Stomach (tissue), 9 donors: ENCODE results near the gene DNM3. TPM values are rescaled to one million over a fixed set of nuclear protein-coding genes. Genes with fewer than 3 reads are reported as not detected.

Source experiments
- DNase-seq, 2 donors: peaks; one replicate each; pipeline versions ENCODE4 v3.0.0 to v3.0.0-alpha.2; 2013 to 2019
- H3K27ac ChIP-seq, 5 donors: fragments of 200-600 bp in 4 of 5; sonication (generic) in 4 of 5; one replicate each; pipeline ENCODE4 v1.5.1; 2013 to 2019; ENCODE audit warnings: mild to moderate bottlenecking in 1 of 5, moderate library complexity in 1 of 5
- H3K27me3 ChIP-seq, 3 donors: fragments of 200-600 bp; sonication (generic); one replicate each; pipeline ENCODE4 v1.5.1; 2017 to 2019; ENCODE audit warnings: mixed run types in 1 of 3
- H3K36me3 ChIP-seq, 4 donors: fragments of 200-600 bp; sonication (generic); 1 replicate in 3 of 4; 2 replicates in 1 of 4; pipeline ENCODE4 v1.5.1; 2016 to 2019
- H3K4me1 ChIP-seq, 4 donors: fragments of 200-600 bp; sonication (generic); one replicate each; pipeline ENCODE4 v1.5.1; 2016 to 2019
- H3K4me3 ChIP-seq, 4 donors: fragments of 200-600 bp; sonication (generic) in 3 of 4; one replicate each; pipeline ENCODE4 v1.5.1; 2016 to 2019; ENCODE audit warnings: mild to moderate bottlenecking in 1 of 4
- H3K9me3 ChIP-seq, 4 donors: fragments of 200-600 bp; sonication (generic); one replicate each; pipeline ENCODE4 v1.5.1; 2016 to 2019
- EP300 ChIP-seq: sonication (generic); formaldehyde crosslinking; IDR thresholded peaks from one replicate; pipeline ENCODE4 v1.6.1; 2017; ENCODE audit warnings: antibody characterized with exemption
- POLR2A ChIP-seq, 4 donors: fragments of 450-650 bp; IDR thresholded peaks; one replicate each; pipeline ENCODE4 v1.6.1; 2016; ENCODE audit warnings: antibody characterized with exemption in 4 of 4, control low read depth in 2 of 4, mild to moderate bottlenecking in 1 of 4, moderate library complexity in 1 of 4
- POLR2AphosphoS5 ChIP-seq, 3 donors: sonication (generic); formaldehyde crosslinking; IDR thresholded peaks; one replicate each; pipeline ENCODE4 v1.6.1; 2016; ENCODE audit warnings: antibody characterized with exemption in 3 of 3
- WGBS, 5 donors: extraction: QIAGEN DNeasy Blood & Tissue Kit in 3 of 5; methylation state at CpG; one replicate each; pipeline versions ENCODE4 v1.1.5 to v1.1.7; 2013 to 2018; 5-methylcytosine and 5-hydroxymethylcytosine counted together
- intact Hi-C: fragments of 100-400 bp; cut with DNase I; formaldehyde crosslinking; loops from one replicate; pipeline ENCODE4 v1.15.1; 2023; ENCODE audit warnings: low total_unique reads
- polyA plus RNA-seq, 3 donors: library from polyadenylated mRNA; stranded (reverse); fragments of 200-250 nt; gene quantifications; one replicate each; pipeline ENCODE4 v1.2.3, GENCODE V29; 2013
- total RNA-seq, 5 donors: library from RNA; depleted of rRNA; stranded (reverse); fragments of >200 nt; gene quantifications; one replicate each; pipeline versions ENCODE4 v1.1.0 to v1.2.3, GENCODE V29; 2014 to 2016
- TF ChIP-seq, protein P1 (sequence below), 7 experiments: fragments of 450-650 bp in 4 of 7; fragments of 200-600 bp in 3 of 7; sonication (generic) in 3 of 7; IDR thresholded peaks; one replicate each; pipeline ENCODE4 v1.5.1; 2016 to 2019; ENCODE audit warnings: antibody characterized with exemption in 7 of 7, control low read depth in 2 of 7, mild to moderate bottlenecking in 1 of 7
- donor health status: healthy with polysubstance abuse.
- donor health status: Bipolar disorder and iron deficiency.
- donor health status: healthy.

Gene DNM3
- total and polyA plus RNA-seq, 8 donors, result 0.58 to 13.8 (median 2.2) TPM

DNA sequence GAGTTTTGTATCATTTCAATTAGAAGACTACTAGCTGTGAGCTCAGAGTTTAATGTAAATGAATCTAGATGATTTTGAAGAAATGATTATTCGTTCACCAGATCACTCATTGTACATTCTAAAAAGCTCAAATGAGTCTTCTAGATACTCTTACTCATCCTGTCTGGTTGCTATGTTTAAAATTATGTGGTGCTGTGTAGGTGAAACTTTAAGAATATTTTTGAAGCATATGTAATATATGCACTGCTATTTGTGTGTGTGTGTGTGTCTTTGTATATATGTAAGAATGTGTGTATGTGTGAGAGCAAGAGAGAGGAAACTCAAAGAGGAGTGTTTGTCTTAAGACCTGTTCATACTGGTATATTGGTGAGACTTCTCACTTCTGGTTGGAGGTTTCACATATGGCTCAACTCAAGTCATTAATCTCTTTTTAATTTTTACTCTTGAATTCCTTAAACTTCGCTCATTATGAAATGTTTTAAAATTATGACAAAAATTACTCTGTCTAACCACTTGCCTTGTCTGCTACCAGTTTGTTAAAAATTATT, 570.6 kb downstream of the DNM3 start:
- intact Hi-C loops, result no loop called here
- WGBS, 5 donors, result 85 to 92% (median 88%) methylated on average over 2 of the region's 2 CpGs

DNA sequence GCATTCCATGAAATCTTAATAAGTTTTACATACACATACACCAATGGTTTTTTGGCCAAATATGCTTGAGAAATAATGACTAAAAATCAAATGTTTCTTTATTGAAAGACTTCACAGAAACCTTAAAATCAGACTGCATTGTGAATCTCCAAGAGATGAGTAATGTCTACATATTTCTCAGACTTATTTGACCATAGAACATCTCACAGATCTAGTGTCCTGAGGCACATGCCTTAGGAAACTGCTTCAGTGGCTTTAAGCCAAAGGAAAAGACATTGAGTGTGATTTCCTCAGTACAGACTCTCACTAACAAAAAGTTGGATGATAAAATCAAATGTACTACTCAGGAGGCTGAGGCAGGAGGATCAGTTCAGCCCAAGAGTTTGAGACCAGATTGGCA, 573.0 kb downstream of the DNM3 start:
- Histone ChIP-seq H3K4me3 (no peak overlapping the region), H3K36me3 (no peaks in the 10 kb centered on the region), H3K9me3 (no peaks in the 10 kb centered on the region), H3K27ac (no peak overlapping the region), H3K4me1 (no peaks in the 10 kb centered on the region), H3K27me3 (no peaks in the 10 kb centered on the region)
- TF ChIP-seq POLR2A (IDR thresholded peaks at IDR 0.05) (no peak), POLR2AphosphoS5 (IDR thresholded peaks at IDR 0.05) (no peak), EP300 (no peak)
- TF ChIP-seq, protein P1, sequence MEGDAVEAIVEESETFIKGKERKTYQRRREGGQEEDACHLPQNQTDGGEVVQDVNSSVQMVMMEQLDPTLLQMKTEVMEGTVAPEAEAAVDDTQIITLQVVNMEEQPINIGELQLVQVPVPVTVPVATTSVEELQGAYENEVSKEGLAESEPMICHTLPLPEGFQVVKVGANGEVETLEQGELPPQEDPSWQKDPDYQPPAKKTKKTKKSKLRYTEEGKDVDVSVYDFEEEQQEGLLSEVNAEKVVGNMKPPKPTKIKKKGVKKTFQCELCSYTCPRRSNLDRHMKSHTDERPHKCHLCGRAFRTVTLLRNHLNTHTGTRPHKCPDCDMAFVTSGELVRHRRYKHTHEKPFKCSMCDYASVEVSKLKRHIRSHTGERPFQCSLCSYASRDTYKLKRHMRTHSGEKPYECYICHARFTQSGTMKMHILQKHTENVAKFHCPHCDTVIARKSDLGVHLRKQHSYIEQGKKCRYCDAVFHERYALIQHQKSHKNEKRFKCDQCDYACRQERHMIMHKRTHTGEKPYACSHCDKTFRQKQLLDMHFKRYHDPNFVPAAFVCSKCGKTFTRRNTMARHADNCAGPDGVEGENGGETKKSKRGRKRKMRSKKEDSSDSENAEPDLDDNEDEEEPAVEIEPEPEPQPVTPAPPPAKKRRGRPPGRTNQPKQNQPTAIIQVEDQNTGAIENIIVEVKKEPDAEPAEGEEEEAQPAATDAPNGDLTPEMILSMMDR (IDR thresholded peaks at IDR 0.05), result no peak
- intact Hi-C loops, result no loop called here
- no peak for DNase-seq

More for the DNA sequence above, 570.6 kb downstream of the DNM3 start:
- Histone ChIP-seq H3K4me1 (no peaks in the 10 kb centered on the region), H3K36me3 (no peaks in the 10 kb centered on the region), H3K9me3 (no peaks in the 10 kb centered on the region), H3K27me3 (no peaks in the 10 kb centered on the region), H3K27ac (no peak overlapping the region), H3K4me3 (no peak overlapping the region)
- DNase-seq, result no peak
- TF ChIP-seq POLR2A (IDR thresholded peaks at IDR 0.05) (no peak), EP300 (no peak), POLR2AphosphoS5 (IDR thresholded peaks at IDR 0.05) (no peak)
- TF ChIP-seq, protein P1 (IDR thresholded peaks at IDR 0.05), result no peak

DNA sequence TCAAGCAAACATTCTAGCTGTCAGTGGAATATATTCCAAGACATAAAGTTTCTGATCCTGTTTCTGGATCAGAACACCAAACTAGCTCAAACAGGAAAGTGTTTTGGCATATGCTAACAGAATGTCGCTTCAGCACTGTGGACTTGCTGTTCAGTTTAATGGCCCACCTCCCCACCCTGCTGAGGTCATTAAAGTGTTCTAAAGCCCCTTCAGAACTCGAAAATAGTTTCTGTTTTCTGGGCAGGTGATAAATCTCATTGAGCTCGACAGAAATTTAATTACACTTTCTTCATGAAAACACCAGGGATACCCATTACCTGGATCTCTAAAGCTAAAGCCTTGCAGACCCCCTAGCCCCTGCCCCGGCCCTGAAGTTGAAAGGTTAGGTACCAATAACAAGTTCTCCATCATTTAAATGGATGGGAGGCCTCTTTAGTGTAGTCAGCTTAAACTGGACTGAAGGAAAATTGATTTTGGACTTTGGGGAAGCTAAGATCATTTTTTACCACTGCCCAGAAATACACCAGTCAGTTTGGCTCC, 575.3 kb downstream of the DNM3 start:
- no peaks in the 10 kb centered on the region for H3K4me1 ChIP-seq
- DNase-seq, result no peak
- no peaks in the 10 kb centered on the region for H3K36me3 ChIP-seq
- no peaks in the 10 kb centered on the region for H3K9me3 ChIP-seq
- 74 to 86% (median 79%) methylated on average over 4 of the region's 4 CpGs for WGBS, 5 donors
- TF ChIP-seq POLR2A (IDR thresholded peaks at IDR 0.05) (no peak), POLR2AphosphoS5 (IDR thresholded peaks at IDR 0.05) (no peak), EP300 (no peak)
- H3K27me3 ChIP-seq, result no peaks in the 10 kb centered on the region
- intact Hi-C loops, result no loop called here
- H3K4me3 ChIP-seq, result no peak overlapping the region
- H3K27ac ChIP-seq, result no peak overlapping the region

DNA sequence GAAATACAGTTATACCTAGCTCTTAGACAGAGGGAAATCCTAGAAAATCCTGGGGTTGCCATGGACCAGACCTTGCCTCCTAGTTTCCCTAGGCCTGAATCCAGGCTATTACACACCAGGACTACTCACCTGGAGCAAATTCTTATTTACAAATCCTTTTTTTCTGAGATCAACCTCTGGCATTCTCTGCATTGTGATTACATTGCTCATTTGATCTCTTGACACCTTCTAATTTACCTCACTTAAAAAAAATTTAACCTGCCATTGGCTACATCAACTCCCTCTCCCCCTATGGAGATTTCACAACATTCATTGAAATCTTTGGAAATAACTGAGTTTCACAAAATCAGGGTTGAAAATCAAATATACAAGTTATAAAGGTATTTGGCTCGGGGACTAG, 576.3 kb downstream of the DNM3 start:
- Histone ChIP-seq H3K4me1 (peaks cover 0 to 5% (median 0%) of the 10 kb centered on the region in 4 donors), H3K4me3 (no peak overlapping the region), H3K27ac (no peak overlapping the region), H3K27me3 (no peaks in the 10 kb centered on the region), H3K9me3 (no peaks in the 10 kb centered on the region), H3K36me3 (no peaks in the 10 kb centered on the region)
- 93 to 100% (median 95%) methylated on average over 1 of the region's 1 CpG for WGBS, 5 donors
- intact Hi-C loops, result no loop called here
- TF ChIP-seq POLR2AphosphoS5 (IDR thresholded peaks at IDR 0.05) (no peak), EP300 (no peak), POLR2A (IDR thresholded peaks at IDR 0.05) (no peak)
- TF ChIP-seq, protein P1 (IDR thresholded peaks at IDR 0.05), result no peak
- DNase-seq, result no peak

DNA sequence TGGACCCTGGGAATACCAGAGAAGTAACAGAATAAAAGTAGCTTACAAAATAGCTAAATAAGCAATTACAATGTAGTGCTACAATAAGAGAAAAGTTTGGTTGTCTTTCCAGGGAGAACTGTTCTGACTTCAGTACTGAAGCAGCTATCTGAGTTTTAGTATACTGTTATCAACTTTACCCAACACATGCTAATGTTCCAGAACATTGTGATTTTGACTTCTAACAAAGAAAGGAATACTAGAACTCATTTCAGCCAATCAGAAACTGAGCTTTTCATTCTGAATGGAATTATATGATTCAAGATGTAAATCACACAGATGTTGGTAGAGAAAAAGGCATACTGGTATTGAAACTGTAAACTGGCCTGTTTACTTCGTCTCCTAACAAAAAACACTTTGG, 579.1 kb downstream of the DNM3 start, which contains the start of gene C1orf105:
Gene C1orf105 (plus strand): TSS at position 301 of the 400 bp plus-strand sequence. CDS start 201 bp downstream, outside the sequence.
- intact Hi-C loops, result no loop called here
- Histone ChIP-seq H3K9me3 (no peaks in the 10 kb centered on the region), H3K4me1 (peaks cover 0 to 5% (median 0%) of the 10 kb centered on the region in 4 donors), H3K4me3 (no peak within 1 kb of the TSS), H3K36me3 (no peaks in the 10 kb centered on the region), H3K27me3 (no peaks in the 10 kb centered on the region), H3K27ac (no peak within 1 kb of the TSS)
- WGBS, 5 donors, result 87 to 96% (median 92%) methylated on average over 1 of the region's 1 CpG
- DNase-seq, result no peak
- no peak for TF ChIP-seq POLR2A (IDR thresholded peaks at IDR 0.05)
- no peak for TF ChIP-seq POLR2AphosphoS5 (IDR thresholded peaks at IDR 0.05)
- no peak for TF ChIP-seq EP300
- TF ChIP-seq, protein P1 (IDR thresholded peaks at IDR 0.05), result no peak
